ENCODE measurements around the gene OPALIN. TPM values are rescaled to one million over a fixed set of nuclear protein-coding genes. Genes with fewer than 3 reads are reported as not detected.
"Not testable (repeated sequence)": the region's sequence is repeated elsewhere in the genome, so short reads cannot be mapped to it uniquely, and the experiment has no call there.

The OPALIN gene
- total and polyA plus RNA-seq, 2 donors (not counting 3 experiments of a cell fraction or from before 2014, with no cell fraction given), result not detected

DNA sequence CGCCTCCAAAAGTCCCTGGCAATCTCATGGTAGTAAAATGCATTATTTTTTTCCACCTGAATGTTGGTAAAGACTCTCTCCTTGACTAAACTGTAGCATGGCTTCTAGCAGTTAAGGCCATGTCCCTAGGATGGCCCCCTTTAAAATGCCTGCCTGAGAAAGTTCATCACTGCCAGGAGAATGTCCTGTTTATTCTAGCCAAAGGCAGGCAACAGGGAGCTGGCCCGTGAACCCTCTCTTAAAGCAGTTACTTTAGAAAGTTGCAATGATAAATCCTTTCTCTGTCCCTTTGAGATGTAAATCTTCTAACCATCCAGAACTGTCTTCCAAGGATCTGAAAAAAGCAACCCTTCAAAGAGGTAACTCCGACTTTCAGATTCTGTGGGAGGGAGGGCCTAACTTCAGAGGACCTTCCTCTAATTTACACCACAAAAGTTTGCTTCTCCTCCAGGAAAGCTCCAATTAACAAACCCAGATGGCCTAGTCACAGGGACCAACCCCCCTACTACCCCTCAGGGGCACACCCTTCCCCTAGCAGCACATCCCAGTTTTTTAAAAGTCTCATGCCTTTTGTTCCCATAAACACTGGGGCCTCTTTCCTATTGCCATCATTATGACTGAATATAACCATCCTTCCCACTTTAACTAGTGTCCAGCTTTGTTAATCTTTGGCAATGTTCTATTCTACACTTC is 49.0 kb downstream of the OPALIN start:
- BruUV-seq (replicated peaks), result no TSS peak
- no peak overlapping the region for H2AFZ ChIP-seq (ENCODE audit: low read depth, low read length)
- H3K9ac ChIP-seq (replicated peaks; ENCODE audit: extremely low read depth, insufficient read depth, low read length), result no peak overlapping the region
- TF ChIP-seq, protein P1, sequence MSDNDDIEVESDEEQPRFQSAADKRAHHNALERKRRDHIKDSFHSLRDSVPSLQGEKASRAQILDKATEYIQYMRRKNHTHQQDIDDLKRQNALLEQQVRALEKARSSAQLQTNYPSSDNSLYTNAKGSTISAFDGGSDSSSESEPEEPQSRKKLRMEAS (IDR thresholded peaks at IDR 0.05; ENCODE audit: insufficient read depth, insufficient read length), result no peak
- TF ChIP-seq MYC (IDR thresholded peaks at IDR 0.05; ENCODE audit: low read depth, low read length) (no peak), JUN (IDR thresholded peaks at IDR 0.05; ENCODE audit: borderline replicate concordance, insufficient read depth, insufficient read length, low read depth) (no peak)
- H3K4me1 ChIP-seq (ENCODE audit: control insufficient read depth, extremely low read depth, insufficient read depth, low read length), result no peaks in the 10 kb centered on the region
- dilution Hi-C loops (cut with MboI; ENCODE audit: extremely low pct_ligation_motif_present, low sequenced_read_pairs) (no loop called here), intact Hi-C loops (cut with micrococcal nuclease) (no loop called here)
- DNase-seq (ENCODE audit: low read depth, low spot score) (no peak), FAIRE-seq (no peak)
- H3K4me2 ChIP-seq (ENCODE audit: insufficient read depth, low read length), result no peak overlapping the region
- no peak overlapping the region for H3K27ac ChIP-seq (ENCODE audit: insufficient read depth, low read depth, low read length)
- POLR2A ChIA-PET, result no interaction called here
- H4K20me1 ChIP-seq (replicated peaks; ENCODE audit: control insufficient read depth, extremely low read depth, insufficient read depth, low read length), result no peaks in the 10 kb centered on the region
- H3K27me3 ChIP-seq (ENCODE audit: control insufficient read depth in 2 of 2, insufficient read depth in 2 of 2, low read length in 2 of 2), result no peaks in the 10 kb centered on the region
- no peaks in the 10 kb centered on the region for H3K36me3 ChIP-seq (ENCODE audit: control insufficient read depth in 2 of 2, extremely low read depth in 1 of 2, insufficient read depth in 2 of 2, low read length in 2 of 2)
- H3K9me1 ChIP-seq (replicated peaks; ENCODE audit: control insufficient read depth, extremely low read depth, insufficient read depth, low read length), result no peaks in the 10 kb centered on the region
- H3K9me3 ChIP-seq (replicated peaks; ENCODE audit: control insufficient read depth, insufficient read depth, low read length), result no peaks in the 10 kb centered on the region
- H3K4me3 ChIP-seq (replicated peaks in 1 of 3; ENCODE audit: insufficient read depth in 1 of 3, low read depth in 1 of 3, low read length in 3 of 3), result no peak overlapping the region
- CTCF ChIA-PET, result interaction anchor here (1.2 kb wide), 1 partner anchor 80 kb away, joined by 5 read pairs; no protein-coding TSS in a partner anchor
- no peaks in the 10 kb centered on the region for H3K79me2 ChIP-seq (ENCODE audit: control insufficient read depth, insufficient read depth, low read length)

DNA sequence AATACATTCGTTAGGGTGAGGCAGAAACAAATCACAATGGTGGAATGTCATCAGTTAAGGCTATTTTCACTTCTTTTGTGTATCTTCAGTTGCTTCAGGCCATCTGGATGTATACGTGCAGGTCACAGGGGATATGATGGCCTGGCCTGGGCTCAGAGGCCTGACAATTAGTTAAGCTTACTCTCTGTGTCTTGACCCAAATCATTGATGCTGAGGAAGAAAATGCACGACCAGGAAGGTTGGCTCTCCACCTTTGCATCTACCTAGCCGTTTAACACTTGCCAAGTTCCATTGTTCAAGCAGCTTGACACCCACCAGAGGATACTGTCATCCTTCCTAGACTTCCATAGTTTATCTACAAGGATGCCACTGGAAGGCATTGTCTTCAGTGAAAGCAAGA is 49.9 kb downstream of the OPALIN start:
- dilution Hi-C loops (cut with MboI; ENCODE audit: extremely low pct_ligation_motif_present, low sequenced_read_pairs), result not testable (repeated sequence)
- CTCF ChIA-PET, result interaction anchor here (0.7 to 1.5 kb wide), 2 partner anchors 26 to 292 kb away, joined by 3 to 6 read pairs; no protein-coding TSS in a partner anchor

More for the DNA sequence above, 49.9 kb downstream of the OPALIN start:
- H2AFZ ChIP-seq (ENCODE audit: low read depth, low read length); H3K9me1 ChIP-seq (replicated peaks; ENCODE audit: control insufficient read depth, extremely low read depth, insufficient read depth, low read length); H3K4me3 ChIP-seq (replicated peaks in 1 of 3; ENCODE audit: insufficient read depth in 1 of 3, low read depth in 1 of 3, low read length in 3 of 3); H3K79me2 ChIP-seq (ENCODE audit: control insufficient read depth, insufficient read depth, low read length); BruUV-seq (replicated peaks); H3K9ac ChIP-seq (replicated peaks; ENCODE audit: extremely low read depth, insufficient read depth, low read length); H4K20me1 ChIP-seq (replicated peaks; ENCODE audit: control insufficient read depth, extremely low read depth, insufficient read depth, low read length); H3K36me3 ChIP-seq (ENCODE audit: control insufficient read depth in 2 of 2, extremely low read depth in 1 of 2, insufficient read depth in 2 of 2, low read length in 2 of 2); FAIRE-seq; H3K27me3 ChIP-seq (ENCODE audit: control insufficient read depth in 2 of 2, insufficient read depth in 2 of 2, low read length in 2 of 2); H3K4me2 ChIP-seq (ENCODE audit: insufficient read depth, low read length); intact Hi-C loops (cut with micrococcal nuclease); POLR2A ChIA-PET; H3K4me1 ChIP-seq (ENCODE audit: control insufficient read depth, extremely low read depth, insufficient read depth, low read length); H3K27ac ChIP-seq (ENCODE audit: insufficient read depth, low read depth, low read length); DNase-seq (ENCODE audit: low read depth, low spot score); H3K9me3 ChIP-seq (replicated peaks; ENCODE audit: control insufficient read depth, insufficient read depth, low read length): not testable (repeated sequence)

All from endothelial cell of umbilical vein (primary cell).